K562 (cell line): ENCODE results near the gene HYAL3. TPM values are rescaled to one million over a fixed set of nuclear protein-coding genes. Genes with fewer than 3 reads are reported as not detected.
A peak's percentile ranks its signal among the peaks of the same experiment; 100 is the strongest.

Source experiments
- CC2D1A ChIP-seq: fragments of 450-650 bp; IDR thresholded peaks from 2 replicates; pipeline ENCODE4 v1.6.1; 2017; ENCODE audit warnings: mild to moderate bottlenecking
- DNMT1 ChIP-seq: fragments of 450-650 bp; IDR thresholded peaks from 2 replicates; pipeline ENCODE4 v1.6.1; 2016; ENCODE audit warnings: antibody characterized with exemption, mild to moderate bottlenecking
- DPF2 ChIP-seq: fragments of 450-650 bp; IDR thresholded peaks from 2 replicates; pipeline ENCODE4 v1.6.1; 2016
- GATAD2A ChIP-seq: fragments of 450-650 bp; IDR thresholded peaks from 2 replicates; pipeline ENCODE4 v1.6.1; 2017
- KAT2B ChIP-seq: IDR thresholded peaks from one replicate; pipeline ENCODE4 v1.6.1; 2012; ENCODE audit warnings: low read depth, mild to moderate bottlenecking, control low read depth, inconsistent platforms, low read length, moderate library complexity
- MECOM ChIP-seq: fragments of 250-450 bp; sonication (Bioruptor Pico); IDR thresholded peaks from 2 replicates; pipeline ENCODE4 v1.8.0; 2022; ENCODE audit warnings: inconsistent platforms
- MYNN ChIP-seq, 2 experiments: sonication (generic); formaldehyde crosslinking in 1 of 2; IDR thresholded peaks; 2 replicates each; pipeline versions ENCODE4 v1.5.0 to v1.6.1; 2016 to 2020; ENCODE audit warnings: antibody characterized with exemption in 1 of 2, missing genetic modification reagents in 1 of 2
- POLR3G ChIP-seq: IDR thresholded peaks from 2 replicates; pipeline ENCODE4 v1.6.1; 2011; ENCODE audit not compliant: insufficient read length, insufficient replicate concordance; ENCODE audit errors: extremely low read depth
- ZNF24 ChIP-seq: fragments of 450-650 bp; IDR thresholded peaks from 2 replicates; pipeline ENCODE4 v1.6.1; 2016
- ZNF41 ChIP-seq: fragments of 250-450 bp; sonication (Bioruptor Pico); conservative IDR thresholded peaks from 2 replicates; pipeline ENCODE4 v1.4.0; 2020; ENCODE audit warnings: mild to moderate bottlenecking
- polyA plus RNA-seq, 8 experiments: library from polyadenylated mRNA; depleted of rRNA in 4 of 8; stranded (reverse) in 5 of 8; unstranded in 3 of 8; fragments of >200 nt; fragmentation: Nextera tagmentation in 2 of 8; fragmentation: Illumina TruSeq in 1 of 8; extraction: Ambion mirVana in 2 of 8; extraction: Trizol in 1 of 8; gene quantifications; 2 replicates each; pipeline versions ENCODE4 v1.2.1 to v1.2.3, GENCODE V29; 2011 to 2014; ENCODE audit warnings: inconsistent platforms in 1 of 8, missing spikeins in 1 of 8
- total RNA-seq, 7 experiments: library from RNA; depleted of rRNA in 6 of 7; stranded (reverse); fragments of >200 nt in 6 of 7; fragmentation: Illumina TruSeq in 2 of 7; extraction: Trizol in 2 of 7; gene quantifications; 2 replicates each; pipeline versions ENCODE4 v1.2.1 to v1.2.3, GENCODE V29; 2011 to 2021; ENCODE audit warnings: low replicate concordance in 1 of 7
- TF ChIP-seq, protein P1 (sequence below), 2 experiments: fragments of 450-650 bp; IDR thresholded peaks; 2 replicates each; pipeline ENCODE4 v1.6.1; 2018; ENCODE audit warnings: mild to moderate bottlenecking in 2 of 2, low read depth in 1 of 2; ENCODE audit not compliant: partially characterized antibody in 2 of 2
- TF ChIP-seq, protein P2 (sequence below): fragments of 450-650 bp; IDR thresholded peaks from 2 replicates; pipeline ENCODE4 v1.6.1; 2017; ENCODE audit warnings: antibody characterized with exemption, mild to moderate bottlenecking
- TF ChIP-seq, protein P3 (sequence below): conservative IDR thresholded peaks from 2 replicates; pipeline ENCODE4 v1.6.1; 2011; ENCODE audit warnings: low read depth, mild to moderate bottlenecking, low read length; ENCODE audit not compliant: control insufficient read depth
- TF ChIP-seq, protein P4 (sequence below): sonication (generic); formaldehyde crosslinking; IDR thresholded peaks from 2 replicates; pipeline ENCODE4 v1.8.0; 2022; ENCODE audit warnings: missing genetic modification reagents, mild to moderate bottlenecking, moderate library complexity, borderline replicate concordance
- TF ChIP-seq, protein P5 (sequence below): sonication (generic); formaldehyde crosslinking; IDR thresholded peaks from 2 replicates; pipeline ENCODE4 v1.8.0; 2022; ENCODE audit warnings: mild to moderate bottlenecking, missing genetic modification reagents, borderline replicate concordance

Gene HYAL3
- total and polyA plus RNA-seq, 9 of the 15 experiments (the other 6 are each of a cell fraction or from before 2014, with no cell fraction given): 0.38 to 9.1 (median 6.8) TPM

DNA sequence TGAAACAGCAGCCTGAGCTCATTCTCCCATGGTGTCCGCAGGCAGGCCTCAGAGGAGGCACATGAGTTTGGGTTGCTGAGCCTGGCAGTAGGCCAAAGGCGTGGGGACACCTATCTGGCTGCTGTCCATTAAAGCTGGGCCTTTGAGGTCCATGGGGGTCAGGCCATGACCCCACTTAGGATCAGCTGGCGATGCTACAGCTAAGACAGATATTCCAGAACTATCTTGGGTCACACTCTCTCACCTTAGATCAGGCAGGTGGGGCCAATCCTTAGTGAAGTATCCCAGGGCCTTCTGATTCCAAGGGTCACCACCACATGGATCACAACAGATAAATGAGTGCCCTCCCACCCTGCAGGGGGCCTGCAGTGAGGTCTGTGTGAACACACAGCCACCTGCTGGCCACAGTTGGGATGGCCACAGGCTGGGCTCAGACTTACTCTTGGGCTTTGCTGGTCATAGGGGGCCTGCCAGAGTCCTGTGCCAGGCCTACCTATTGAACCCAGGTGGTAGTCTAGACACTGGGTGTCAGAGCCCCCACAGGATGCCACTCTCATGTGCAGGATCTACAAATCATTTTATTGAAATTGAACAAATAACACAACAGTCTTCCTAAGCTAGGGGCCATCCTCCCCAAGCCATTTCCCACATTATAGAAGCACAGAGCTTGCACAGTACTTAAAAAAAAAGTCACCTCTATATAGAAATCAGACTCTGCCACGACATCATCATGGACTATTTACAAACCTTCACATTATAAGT lies 25.3 kb upstream of the HYAL3 start (continued):
- TF ChIP-seq KAT2B: no peak
- TF ChIP-seq MYNN (IDR thresholded peaks at IDR 0.05): no peak
- no peak for TF ChIP-seq MYNN (CRISPR knock-in tag; IDR thresholded peaks at IDR 0.05)
- no peak for TF ChIP-seq MECOM
- TF ChIP-seq ZNF41 (CRISPR knock-in tag): no peak
- peak; percentile 52; the same call in 1 of the 2 replicates for TF ChIP-seq DPF2
- TF ChIP-seq POLR3G: no peak
- no peak for TF ChIP-seq ZNF24
- TF ChIP-seq, protein P1, sequence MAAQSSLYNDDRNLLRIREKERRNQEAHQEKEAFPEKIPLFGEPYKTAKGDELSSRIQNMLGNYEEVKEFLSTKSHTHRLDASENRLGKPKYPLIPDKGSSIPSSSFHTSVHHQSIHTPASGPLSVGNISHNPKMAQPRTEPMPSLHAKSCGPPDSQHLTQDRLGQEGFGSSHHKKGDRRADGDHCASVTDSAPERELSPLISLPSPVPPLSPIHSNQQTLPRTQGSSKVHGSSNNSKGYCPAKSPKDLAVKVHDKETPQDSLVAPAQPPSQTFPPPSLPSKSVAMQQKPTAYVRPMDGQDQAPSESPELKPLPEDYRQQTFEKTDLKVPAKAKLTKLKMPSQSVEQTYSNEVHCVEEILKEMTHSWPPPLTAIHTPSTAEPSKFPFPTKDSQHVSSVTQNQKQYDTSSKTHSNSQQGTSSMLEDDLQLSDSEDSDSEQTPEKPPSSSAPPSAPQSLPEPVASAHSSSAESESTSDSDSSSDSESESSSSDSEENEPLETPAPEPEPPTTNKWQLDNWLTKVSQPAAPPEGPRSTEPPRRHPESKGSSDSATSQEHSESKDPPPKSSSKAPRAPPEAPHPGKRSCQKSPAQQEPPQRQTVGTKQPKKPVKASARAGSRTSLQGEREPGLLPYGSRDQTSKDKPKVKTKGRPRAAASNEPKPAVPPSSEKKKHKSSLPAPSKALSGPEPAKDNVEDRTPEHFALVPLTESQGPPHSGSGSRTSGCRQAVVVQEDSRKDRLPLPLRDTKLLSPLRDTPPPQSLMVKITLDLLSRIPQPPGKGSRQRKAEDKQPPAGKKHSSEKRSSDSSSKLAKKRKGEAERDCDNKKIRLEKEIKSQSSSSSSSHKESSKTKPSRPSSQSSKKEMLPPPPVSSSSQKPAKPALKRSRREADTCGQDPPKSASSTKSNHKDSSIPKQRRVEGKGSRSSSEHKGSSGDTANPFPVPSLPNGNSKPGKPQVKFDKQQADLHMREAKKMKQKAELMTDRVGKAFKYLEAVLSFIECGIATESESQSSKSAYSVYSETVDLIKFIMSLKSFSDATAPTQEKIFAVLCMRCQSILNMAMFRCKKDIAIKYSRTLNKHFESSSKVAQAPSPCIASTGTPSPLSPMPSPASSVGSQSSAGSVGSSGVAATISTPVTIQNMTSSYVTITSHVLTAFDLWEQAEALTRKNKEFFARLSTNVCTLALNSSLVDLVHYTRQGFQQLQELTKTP (IDR thresholded peaks at IDR 0.05; ENCODE audit: low read depth in 1 of 2, partially characterized antibody in 2 of 2): no peak
- peak; percentile 53; the same call in 1 of the 2 replicates for TF ChIP-seq CC2D1A
- no peak for TF ChIP-seq DNMT1
- no peak for TF ChIP-seq GATAD2A
- TF ChIP-seq, protein P2, sequence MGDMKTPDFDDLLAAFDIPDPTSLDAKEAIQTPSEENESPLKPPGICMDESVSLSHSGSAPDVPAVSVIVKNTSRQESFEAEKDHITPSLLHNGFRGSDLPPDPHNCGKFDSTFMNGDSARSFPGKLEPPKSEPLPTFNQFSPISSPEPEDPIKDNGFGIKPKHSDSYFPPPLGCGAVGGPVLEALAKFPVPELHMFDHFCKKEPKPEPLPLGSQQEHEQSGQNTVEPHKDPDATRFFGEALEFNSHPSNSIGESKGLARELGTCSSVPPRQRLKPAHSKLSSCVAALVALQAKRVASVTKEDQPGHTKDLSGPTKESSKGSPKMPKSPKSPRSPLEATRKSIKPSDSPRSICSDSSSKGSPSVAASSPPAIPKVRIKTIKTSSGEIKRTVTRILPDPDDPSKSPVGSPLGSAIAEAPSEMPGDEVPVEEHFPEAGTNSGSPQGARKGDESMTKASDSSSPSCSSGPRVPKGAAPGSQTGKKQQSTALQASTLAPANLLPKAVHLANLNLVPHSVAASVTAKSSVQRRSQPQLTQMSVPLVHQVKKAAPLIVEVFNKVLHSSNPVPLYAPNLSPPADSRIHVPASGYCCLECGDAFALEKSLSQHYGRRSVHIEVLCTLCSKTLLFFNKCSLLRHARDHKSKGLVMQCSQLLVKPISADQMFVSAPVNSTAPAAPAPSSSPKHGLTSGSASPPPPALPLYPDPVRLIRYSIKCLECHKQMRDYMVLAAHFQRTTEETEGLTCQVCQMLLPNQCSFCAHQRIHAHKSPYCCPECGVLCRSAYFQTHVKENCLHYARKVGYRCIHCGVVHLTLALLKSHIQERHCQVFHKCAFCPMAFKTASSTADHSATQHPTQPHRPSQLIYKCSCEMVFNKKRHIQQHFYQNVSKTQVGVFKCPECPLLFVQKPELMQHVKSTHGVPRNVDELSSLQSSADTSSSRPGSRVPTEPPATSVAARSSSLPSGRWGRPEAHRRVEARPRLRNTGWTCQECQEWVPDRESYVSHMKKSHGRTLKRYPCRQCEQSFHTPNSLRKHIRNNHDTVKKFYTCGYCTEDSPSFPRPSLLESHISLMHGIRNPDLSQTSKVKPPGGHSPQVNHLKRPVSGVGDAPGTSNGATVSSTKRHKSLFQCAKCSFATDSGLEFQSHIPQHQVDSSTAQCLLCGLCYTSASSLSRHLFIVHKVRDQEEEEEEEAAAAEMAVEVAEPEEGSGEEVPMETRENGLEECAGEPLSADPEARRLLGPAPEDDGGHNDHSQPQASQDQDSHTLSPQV: peak; percentile 61
- TF ChIP-seq, protein P3, sequence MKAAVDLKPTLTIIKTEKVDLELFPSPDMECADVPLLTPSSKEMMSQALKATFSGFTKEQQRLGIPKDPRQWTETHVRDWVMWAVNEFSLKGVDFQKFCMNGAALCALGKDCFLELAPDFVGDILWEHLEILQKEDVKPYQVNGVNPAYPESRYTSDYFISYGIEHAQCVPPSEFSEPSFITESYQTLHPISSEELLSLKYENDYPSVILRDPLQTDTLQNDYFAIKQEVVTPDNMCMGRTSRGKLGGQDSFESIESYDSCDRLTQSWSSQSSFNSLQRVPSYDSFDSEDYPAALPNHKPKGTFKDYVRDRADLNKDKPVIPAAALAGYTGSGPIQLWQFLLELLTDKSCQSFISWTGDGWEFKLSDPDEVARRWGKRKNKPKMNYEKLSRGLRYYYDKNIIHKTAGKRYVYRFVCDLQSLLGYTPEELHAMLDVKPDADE: no peak
- TF ChIP-seq, protein P4, sequence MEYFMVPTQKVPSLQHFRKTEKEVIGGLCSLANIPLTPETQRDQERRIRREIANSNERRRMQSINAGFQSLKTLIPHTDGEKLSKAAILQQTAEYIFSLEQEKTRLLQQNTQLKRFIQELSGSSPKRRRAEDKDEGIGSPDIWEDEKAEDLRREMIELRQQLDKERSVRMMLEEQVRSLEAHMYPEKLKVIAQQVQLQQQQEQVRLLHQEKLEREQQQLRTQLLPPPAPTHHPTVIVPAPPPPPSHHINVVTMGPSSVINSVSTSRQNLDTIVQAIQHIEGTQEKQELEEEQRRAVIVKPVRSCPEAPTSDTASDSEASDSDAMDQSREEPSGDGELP (CRISPR knock-in tag): peak; percentile 91
- TF ChIP-seq, protein P5, sequence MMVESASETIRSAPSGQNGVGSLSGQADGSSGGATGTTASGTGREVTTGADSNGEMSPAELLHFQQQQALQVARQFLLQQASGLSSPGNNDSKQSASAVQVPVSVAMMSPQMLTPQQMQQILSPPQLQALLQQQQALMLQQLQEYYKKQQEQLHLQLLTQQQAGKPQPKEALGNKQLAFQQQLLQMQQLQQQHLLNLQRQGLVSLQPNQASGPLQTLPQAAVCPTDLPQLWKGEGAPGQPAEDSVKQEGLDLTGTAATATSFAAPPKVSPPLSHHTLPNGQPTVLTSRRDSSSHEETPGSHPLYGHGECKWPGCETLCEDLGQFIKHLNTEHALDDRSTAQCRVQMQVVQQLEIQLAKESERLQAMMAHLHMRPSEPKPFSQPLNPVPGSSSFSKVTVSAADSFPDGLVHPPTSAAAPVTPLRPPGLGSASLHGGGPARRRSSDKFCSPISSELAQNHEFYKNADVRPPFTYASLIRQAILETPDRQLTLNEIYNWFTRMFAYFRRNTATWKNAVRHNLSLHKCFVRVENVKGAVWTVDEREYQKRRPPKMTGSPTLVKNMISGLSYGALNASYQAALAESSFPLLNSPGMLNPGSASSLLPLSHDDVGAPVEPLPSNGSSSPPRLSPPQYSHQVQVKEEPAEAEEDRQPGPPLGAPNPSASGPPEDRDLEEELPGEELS: no peak
